ENCODE data around the gene TRERF1.

The TRERF1 gene

DNA sequence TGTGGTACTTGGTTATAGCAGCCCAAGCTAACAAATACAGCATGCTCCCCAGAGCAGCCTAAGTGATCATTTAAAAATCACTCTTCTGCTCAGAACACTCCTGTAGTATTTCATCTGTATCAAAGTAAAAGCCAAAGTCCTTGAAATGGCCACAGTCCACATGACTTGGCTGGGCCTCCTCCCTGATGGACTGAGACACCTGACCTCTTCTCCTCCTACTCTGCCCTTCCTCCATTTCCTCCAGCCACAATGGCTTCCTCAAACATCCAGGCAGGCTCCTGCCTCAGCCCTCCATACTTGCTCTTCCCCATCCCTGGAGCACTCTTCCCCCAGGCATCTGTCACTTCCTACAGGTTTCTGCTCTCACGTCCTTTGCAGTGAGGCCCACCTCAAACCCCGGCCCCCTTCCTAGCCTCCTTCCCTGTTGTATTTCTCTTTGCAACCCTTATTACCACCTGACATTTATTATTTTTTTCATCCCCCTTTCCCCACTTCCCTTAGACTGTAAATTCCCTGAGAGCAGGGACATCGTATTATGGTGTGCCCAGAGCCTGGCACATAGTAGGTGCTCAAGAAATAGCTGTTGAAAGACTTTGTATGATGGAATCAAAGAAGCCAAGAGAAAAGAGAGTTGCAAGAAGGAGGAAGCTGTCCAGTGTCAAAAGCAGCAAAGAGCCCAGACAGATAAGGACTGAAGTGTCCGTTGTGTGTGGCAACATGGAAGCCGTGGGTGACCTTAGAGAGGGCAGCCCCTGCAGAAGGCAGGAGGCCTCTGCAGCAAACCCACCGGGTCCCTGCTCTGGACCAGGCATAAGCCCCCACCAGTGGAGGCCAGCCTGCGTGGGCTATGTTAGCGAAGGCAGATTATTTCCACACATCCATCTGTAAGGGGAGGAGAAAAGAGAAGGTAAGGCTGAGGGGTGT lies 87.5 kb downstream of the TRERF1 start:
- H3K4me3 Mint-ChIP-seq = peak overlapping the region; percentile 72
- peak overlapping the region; percentile 89 for H3K27ac Mint-ChIP-seq

DNA sequence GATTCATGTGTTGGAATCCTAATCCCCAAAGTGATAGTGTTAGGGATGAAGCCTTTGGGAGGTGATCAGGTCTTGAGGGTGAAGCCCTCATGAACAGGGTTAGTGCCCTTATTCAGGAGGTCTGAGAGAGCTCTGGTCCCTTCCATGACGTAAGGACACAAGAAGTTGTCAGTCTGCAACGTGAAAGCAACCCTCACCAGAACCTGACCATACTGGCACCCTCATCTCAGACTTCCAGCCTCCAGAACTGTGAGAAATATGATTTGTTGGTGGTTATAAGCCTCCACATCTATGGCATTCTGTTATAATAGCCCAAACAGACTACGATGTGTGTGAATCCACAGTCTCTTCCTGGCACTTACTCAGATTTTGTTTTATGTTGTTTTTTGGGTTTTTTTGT lies 90.7 kb downstream of the TRERF1 start:
- no peak for DNase-seq (ENCODE audit: low spot score in 2 of 2)
- H3K4me1 Mint-ChIP-seq = peaks cover 72% of the 10 kb centered on the region
- peak overlapping the region; percentile 89 for H3K27ac Mint-ChIP-seq
- H3K9me3 Mint-ChIP-seq = no peaks in the 10 kb centered on the region
- no peak overlapping the region for H3K4me3 Mint-ChIP-seq
- H3K36me3 Mint-ChIP-seq = peaks cover 37% of the 10 kb centered on the region
- no peak for ATAC-seq

More for the DNA sequence above, 87.5 kb downstream of the TRERF1 start:
- no peak for ATAC-seq
- DNase-seq (ENCODE audit: low spot score in 2 of 2) = no peak
- H3K36me3 Mint-ChIP-seq = peaks cover 39% of the 10 kb centered on the region
- no peaks in the 10 kb centered on the region for H3K9me3 Mint-ChIP-seq
- H3K4me1 Mint-ChIP-seq = peaks cover 82% of the 10 kb centered on the region

DNA sequence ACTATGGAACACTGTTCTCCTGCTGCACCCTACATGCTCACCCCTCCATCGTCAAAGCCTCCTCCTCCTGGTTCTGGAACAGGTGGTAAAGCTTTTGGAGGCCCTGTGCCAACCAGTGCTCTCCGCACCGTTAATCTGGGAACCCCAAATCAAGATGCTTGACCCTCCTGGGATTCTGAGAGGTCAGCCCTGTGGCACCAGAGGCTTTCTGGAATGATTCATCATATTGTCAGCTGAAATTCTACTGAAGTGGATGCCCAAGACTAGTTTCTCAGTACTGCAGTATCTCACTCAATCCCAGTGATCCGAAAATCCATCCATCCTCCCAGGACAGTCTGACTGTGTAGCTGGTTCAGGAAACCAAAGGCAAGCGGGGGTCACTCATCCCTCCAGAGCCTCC lies 92.7 kb downstream of the TRERF1 start:
- Mint-ChIP-seq H3K4me3 (peak overlapping the region; percentile 53), H3K27ac (peak overlapping the region; percentile 91), H3K9me3 (no peaks in the 10 kb centered on the region), H3K36me3 (peaks cover 36% of the 10 kb centered on the region), H3K4me1 (peaks cover 54% of the 10 kb centered on the region)
- DNase-seq (ENCODE audit: low spot score in 2 of 2) (no peak), ATAC-seq (no peak)

DNA sequence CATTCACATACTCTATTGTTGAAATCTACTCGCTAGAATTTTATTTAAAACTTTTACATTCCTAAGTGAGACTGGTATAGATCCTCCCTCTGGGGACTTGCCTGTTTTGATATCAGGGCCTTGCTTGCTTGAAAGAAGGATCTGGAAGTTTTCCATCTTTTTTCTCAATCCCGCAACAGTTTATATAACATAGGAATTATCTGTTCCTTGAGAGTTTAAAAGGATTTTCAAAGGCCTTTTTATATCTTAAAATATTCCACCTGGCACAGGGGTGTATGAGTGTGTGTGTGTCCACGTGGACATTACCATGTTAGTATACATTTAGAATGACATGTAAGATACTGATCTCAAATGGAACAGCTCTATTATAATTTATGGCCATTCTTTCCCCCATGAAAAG lies 96.3 kb downstream of the TRERF1 start:
- Mint-ChIP-seq H3K4me3 (no peak overlapping the region), H3K27ac (no peak overlapping the region), H3K36me3 (peaks cover 16% of the 10 kb centered on the region), H3K9me3 (no peaks in the 10 kb centered on the region), H3K4me1 (peaks cover 34% of the 10 kb centered on the region)
- ATAC-seq = no peak
- DNase-seq (ENCODE audit: low spot score in 2 of 2) = no peak

DNA sequence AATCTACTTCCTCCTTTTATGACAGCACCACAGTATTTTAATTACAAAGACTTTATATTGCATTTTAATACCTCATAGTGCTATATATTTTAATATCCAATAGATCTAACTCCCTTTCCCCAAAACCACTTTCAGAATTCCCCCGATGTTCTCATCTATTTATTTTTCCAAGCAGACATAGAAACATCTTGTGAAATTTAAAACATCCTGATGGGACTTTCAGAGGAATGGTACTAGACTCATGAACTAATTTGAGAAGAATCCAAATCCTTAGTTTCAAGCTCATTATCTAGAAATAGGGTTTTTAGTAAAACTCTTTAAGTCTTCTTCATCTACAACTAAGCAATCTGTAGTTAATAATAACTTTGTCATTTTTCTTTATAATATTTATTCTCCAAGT lies 97.0 kb downstream of the TRERF1 start:
- H3K9me3 Mint-ChIP-seq = no peaks in the 10 kb centered on the region
- no peak for DNase-seq (ENCODE audit: low spot score in 2 of 2)
- no peak overlapping the region for H3K4me3 Mint-ChIP-seq
- no peak overlapping the region for H3K27ac Mint-ChIP-seq
- peaks cover 34% of the 10 kb centered on the region for H3K4me1 Mint-ChIP-seq
- ATAC-seq = no peak
- H3K36me3 Mint-ChIP-seq = peaks cover 16% of the 10 kb centered on the region

DNA sequence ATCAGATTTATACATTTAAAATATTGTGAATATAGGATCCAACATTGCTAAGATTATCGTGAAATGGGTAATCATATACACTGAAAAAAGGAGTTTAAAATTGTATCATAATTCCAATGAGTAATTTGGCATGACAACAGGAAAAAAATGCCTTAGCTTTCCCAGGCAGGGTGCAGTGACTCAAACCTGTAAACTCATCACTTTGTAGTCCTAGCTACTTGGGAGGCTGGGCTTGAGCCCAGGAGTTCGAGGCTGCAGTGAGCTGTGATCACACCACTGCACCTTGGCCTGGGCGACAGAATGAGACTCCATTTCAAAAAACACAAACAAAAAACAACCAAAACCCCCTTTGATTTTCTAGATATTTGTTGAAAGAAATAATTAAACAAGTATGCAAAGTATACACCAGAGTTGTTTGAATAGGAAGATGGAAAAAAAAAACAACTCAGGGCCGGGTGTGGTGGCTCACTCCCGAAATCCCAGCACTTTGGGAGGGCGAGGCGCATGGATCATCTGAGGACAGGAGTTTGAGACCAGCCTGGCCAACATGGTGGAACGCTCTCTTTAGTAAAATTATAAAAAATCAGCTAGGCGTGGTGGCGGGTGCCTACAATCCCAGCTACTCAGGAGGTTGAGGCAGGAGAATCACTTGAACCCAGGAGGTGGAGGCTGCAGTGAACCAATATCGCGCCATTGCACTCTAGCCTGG lies 98.7 kb downstream of the TRERF1 start:
- H3K9me3 Mint-ChIP-seq = no peaks in the 10 kb centered on the region
- DNase-seq (ENCODE audit: low spot score in 2 of 2) = no peak

DNA sequence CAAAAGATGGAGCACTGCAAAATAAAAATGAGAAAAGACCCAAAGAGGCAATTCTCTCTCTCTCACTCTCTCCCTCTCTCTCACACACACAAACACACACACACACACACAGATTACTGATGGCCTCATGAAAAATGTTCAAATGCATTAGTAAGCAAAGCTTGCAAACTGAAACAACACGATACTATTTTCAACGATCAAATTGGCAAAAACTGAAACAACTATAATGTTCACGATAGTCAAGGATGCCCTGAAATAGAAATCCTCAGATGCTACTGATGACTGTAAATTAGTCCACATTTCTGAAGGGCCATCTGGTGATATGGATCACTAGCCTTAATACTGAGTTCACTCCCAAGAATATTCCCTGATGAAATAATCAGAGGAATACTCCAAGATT lies 100.8 kb downstream of the TRERF1 start:
- Mint-ChIP-seq H3K4me1 (peaks cover 37% of the 10 kb centered on the region), H3K36me3 (peaks cover 11% of the 10 kb centered on the region), H3K9me3 (no peaks in the 10 kb centered on the region), H3K27ac (peak overlapping the region; percentile 3), H3K4me3 (no peak overlapping the region)
- ATAC-seq = no peak
- no peak for DNase-seq (ENCODE audit: low spot score in 2 of 2)

More for the DNA sequence above, 98.7 kb downstream of the TRERF1 start:
- H3K4me3 Mint-ChIP-seq = no peak overlapping the region
- peaks cover 16% of the 10 kb centered on the region for H3K36me3 Mint-ChIP-seq
- ATAC-seq = no peak
- H3K27ac Mint-ChIP-seq = no peak overlapping the region
- H3K4me1 Mint-ChIP-seq = peaks cover 29% of the 10 kb centered on the region

DNA sequence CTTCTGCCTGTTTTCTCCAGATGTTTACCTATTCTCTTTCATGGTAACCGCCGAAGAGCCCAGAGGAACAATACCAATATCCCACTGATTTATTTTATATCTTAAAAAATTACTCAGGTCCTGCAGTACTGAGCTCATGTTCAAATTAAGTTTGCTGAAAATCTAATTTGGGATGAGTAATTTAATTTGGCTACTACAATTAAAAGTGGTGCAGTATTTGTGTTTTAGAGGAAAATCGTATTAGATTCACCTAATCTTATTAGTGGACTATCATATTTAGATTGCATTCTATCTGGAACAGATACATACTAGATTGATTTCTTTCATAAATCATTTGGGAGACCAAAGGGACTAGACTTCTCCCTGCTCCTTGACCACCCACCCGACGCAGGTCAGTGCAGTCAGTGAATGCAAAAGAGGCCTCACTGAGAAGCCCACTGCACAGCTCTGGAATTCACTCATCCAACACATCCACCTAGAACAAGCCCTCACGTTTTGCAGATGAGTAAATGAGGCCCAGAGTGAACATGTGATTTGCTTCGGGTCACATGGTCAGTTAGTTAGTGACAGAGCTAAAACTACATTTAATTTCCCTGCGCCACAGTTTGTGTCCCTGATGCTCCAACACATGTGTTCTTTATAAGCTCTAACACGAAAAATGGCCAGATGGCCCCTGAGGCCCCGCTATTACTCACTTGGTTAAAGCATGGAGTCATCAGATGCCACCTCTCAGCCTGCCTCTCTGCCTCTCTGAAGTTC lies 101.8 kb downstream of the TRERF1 start:
- no peak for ATAC-seq
- H3K27ac Mint-ChIP-seq = peak overlapping the region; percentile 3

DNA sequence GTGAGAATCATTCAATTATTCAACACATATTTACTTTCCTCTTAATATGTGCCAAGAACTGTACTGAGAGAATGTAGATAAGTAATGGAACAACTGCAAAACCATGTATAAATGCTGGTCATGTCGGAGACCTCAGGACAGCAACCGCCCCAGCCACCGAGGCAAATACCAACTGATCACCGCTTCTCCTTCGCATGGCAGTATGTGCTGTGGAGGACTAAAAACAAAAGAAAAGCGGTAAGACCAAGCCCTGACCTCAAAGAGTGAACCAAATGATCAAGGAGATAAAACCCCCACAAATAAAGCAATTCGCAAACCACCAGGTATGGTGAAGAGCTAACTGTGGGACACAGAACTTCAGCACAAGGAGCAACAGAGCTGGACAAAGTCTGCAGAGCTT lies 104.3 kb downstream of the TRERF1 start:
- Mint-ChIP-seq H3K4me3 (peak overlapping the region; percentile 15), H3K36me3 (peaks cover 4% of the 10 kb centered on the region), H3K9me3 (no peaks in the 10 kb centered on the region), H3K4me1 (peaks cover 70% of the 10 kb centered on the region), H3K27ac (peak overlapping the region; percentile 79)
- peak; percentile 19 for ATAC-seq
- DNase-seq (ENCODE audit: low spot score in 2 of 2) = no peak

More for the DNA sequence above, 101.8 kb downstream of the TRERF1 start:
- Mint-ChIP-seq H3K36me3 (peaks cover 8% of the 10 kb centered on the region), H3K4me3 (no peak overlapping the region), H3K4me1 (peaks cover 45% of the 10 kb centered on the region), H3K9me3 (no peaks in the 10 kb centered on the region)
- no peak for DNase-seq (ENCODE audit: low spot score in 2 of 2)

DNA sequence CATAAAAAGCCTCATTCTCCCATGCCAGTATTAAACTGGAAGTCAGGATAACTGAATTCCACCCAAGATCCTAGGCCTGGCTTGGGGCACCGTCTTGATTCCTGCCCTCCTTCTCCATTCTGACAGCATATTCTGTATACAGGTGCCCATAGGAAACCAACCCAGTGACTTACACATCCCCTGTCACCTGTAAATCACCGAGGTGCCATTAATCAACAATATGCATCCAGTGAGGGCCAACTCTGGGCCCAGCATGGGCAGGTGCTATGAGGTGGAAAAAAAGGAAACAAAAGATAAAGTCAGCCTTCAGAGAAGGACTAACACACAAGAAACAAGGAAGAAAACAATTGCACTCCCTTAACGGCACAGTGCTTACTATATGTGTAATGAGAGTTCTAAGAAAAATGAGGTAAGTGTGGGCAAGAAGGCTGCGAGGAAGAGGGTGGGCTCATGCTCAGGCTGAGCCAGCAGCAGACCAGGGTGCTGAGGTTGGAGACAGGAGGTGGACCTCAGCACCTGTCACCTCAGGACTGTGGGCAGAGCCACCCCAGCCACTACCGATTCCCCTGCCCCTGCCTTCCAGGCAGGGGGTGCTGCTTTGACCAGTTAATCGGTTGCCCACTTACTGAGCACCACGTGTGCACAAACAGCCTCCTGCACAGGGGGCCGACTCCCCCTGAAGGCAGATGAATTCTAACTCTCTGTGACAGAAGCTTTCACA lies 105.9 kb downstream of the TRERF1 start:
- peak overlapping the region; percentile 62 for H3K4me3 Mint-ChIP-seq
- H3K9me3 Mint-ChIP-seq = no peaks in the 10 kb centered on the region
- peaks cover 74% of the 10 kb centered on the region for H3K4me1 Mint-ChIP-seq
- DNase-seq (ENCODE audit: low spot score in 2 of 2) (peak in 1 of 2 donors; percentile 83), ATAC-seq (peak; percentile 97)
- peaks cover 11% of the 10 kb centered on the region for H3K36me3 Mint-ChIP-seq
- H3K27ac Mint-ChIP-seq = peak overlapping the region; percentile 79

DNA sequence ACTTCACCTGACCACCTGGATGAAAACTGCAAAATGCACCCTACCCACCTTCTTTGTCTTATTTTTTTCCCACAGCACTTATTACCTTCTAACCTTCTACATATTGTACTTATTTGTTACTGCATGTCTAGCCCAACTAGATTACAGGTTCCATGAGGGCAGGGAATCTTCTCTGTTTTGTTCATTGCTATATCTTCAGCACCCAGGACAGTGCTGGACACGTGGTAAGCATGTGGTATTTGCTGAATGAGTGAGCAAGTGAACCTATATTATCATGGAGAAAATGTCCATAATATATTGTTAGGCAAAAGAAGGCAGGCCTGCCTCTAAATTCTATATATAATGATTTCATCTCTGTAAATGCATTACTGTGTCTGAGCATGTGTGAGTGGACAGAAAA lies 107.0 kb downstream of the TRERF1 start:
- ATAC-seq = no peak
- Mint-ChIP-seq H3K4me3 (peak overlapping the region; percentile 62), H3K4me1 (peaks cover 85% of the 10 kb centered on the region), H3K9me3 (no peaks in the 10 kb centered on the region), H3K36me3 (peaks cover 22% of the 10 kb centered on the region), H3K27ac (peak overlapping the region; percentile 79)
- no peak for DNase-seq (ENCODE audit: low spot score in 2 of 2)

DNA sequence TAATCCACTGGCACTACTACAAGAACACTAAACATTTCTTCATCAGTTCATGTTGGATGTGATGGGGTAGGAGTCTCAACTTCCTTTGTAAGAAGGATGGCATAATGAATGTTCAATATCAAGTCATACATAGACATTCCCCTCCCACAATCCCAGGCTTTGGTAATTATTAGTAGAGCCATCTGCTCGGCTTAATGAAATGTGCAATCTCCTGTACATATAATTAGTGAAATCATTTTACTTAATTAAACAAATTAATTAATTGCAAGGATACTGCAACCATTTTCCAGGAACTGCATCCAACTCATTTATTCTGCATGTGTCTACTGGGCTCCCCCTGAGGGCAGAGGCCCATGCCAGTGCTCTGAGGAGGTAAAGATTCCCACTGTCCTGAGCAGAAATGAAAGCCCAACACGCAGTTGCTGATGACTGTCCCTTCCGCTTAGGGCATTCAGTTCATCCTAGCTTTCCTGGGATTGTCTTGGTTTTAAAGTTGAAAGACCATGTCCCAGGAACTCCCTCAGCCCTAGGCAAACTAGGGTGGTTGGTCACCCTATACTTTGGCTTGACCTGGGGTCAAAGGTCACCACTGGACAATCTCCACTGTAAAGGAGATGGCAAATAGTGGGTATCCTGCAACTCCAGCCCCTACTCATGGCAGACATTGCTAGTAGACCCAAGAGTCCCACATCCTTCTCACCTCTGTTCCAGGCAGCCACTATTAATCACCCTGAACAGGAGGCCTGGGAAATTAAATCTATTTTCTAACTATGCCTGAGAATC lies 109.8 kb downstream of the TRERF1 start:
- Mint-ChIP-seq H3K27ac (peak overlapping the region; percentile 88), H3K4me1 (peaks cover 93% of the 10 kb centered on the region), H3K9me3 (no peaks in the 10 kb centered on the region), H3K4me3 (no peak overlapping the region), H3K36me3 (peaks cover 37% of the 10 kb centered on the region)
- DNase-seq (ENCODE audit: low spot score in 2 of 2) (no peak), ATAC-seq (no peak)

DNA sequence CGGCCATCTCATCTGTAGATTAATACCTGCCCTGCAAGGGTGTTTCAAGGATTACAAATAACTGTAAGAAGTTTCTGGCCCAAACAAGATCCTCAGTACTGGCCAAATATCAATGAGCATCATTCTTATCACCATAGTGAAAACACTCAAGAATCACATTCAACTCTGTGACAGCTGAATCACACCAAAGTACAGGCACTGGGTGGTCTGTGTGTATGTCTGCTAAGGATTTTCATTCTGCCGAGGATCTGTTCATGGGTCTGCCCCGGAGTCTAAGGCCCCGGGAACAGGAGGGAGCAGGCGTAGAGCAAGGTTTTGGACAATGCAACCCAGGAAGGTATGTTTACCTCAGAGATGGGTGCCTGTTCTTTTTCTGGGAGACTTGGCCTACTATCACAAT lies 110.5 kb downstream of the TRERF1 start:
- peaks cover 40% of the 10 kb centered on the region for H3K36me3 Mint-ChIP-seq
- peak overlapping the region; percentile 88 for H3K27ac Mint-ChIP-seq
- no peaks in the 10 kb centered on the region for H3K9me3 Mint-ChIP-seq

DNA sequence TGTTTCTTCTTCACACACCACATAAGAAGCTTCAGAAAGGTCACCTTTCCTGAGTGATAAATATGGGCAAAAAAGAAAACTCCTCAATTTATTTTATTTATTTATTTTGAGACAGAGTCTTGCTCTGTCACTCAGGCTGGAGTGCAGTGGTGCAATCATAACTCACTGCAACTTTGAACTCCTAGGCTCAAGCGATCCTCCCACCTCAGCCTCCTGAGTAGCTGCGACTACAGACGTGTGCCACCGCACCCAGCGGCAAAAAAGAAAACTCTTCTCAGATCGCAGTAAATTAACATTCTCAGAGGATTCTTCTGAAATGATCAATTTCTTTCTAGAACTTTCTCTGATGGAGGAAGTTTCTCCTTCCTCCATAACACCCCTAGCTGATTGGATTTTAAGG lies 111.2 kb downstream of the TRERF1 start:
- peak overlapping the region; percentile 88 for H3K27ac Mint-ChIP-seq
- peak overlapping the region; percentile 41 for H3K4me3 Mint-ChIP-seq
- peaks cover 93% of the 10 kb centered on the region for H3K4me1 Mint-ChIP-seq

More for the DNA sequence above, 110.5 kb downstream of the TRERF1 start:
- peaks cover 93% of the 10 kb centered on the region for H3K4me1 Mint-ChIP-seq
- ATAC-seq (no peak), DNase-seq (ENCODE audit: low spot score in 2 of 2) (no peak)
- H3K4me3 Mint-ChIP-seq = peak overlapping the region; percentile 41

More for the DNA sequence above, 111.2 kb downstream of the TRERF1 start:
- Mint-ChIP-seq H3K36me3 (peaks cover 47% of the 10 kb centered on the region), H3K9me3 (no peaks in the 10 kb centered on the region)
- ATAC-seq = no peak
- no peak for DNase-seq (ENCODE audit: low spot score in 2 of 2)
